Thyroid gland (tissue), 4 donors: ENCODE results near the gene PDHX. TPM values are rescaled to one million over a fixed set of nuclear protein-coding genes. Genes with fewer than 3 reads are reported as not detected.

Experiments used
- DNase-seq, 2 donors: peaks; one replicate each; pipeline ENCODE4 v3.0.0-alpha.2; 2019
- H3K27ac ChIP-seq, 3 donors: fragments of 200-600 bp; sonication (generic); 1 replicate in 2 of 3; 2 replicates in 1 of 3; pipeline ENCODE4 v1.5.1; 2016 to 2019; ENCODE audit warnings: mild to moderate bottlenecking in 1 of 3, moderate library complexity in 1 of 3
- H3K27me3 ChIP-seq: fragments of 200-600 bp; sonication (generic); one replicate; pipeline ENCODE4 v1.5.1; 2019
- H3K36me3 ChIP-seq, 2 donors: fragments of 200-600 bp; sonication (generic); one replicate each; pipeline ENCODE4 v1.5.1; 2016 to 2019
- H3K4me1 ChIP-seq, 2 donors: fragments of 200-600 bp; sonication (generic); one replicate each; pipeline ENCODE4 v1.5.1; 2017 to 2019
- H3K4me3 ChIP-seq, 3 donors: fragments of 200-600 bp; sonication (generic); replicated peaks in 1 of 3; 1 replicate in 2 of 3; 2 replicates in 1 of 3; pipeline ENCODE4 v1.5.1; 2016; ENCODE audit warnings: mild to moderate bottlenecking in 1 of 3
- H3K9me3 ChIP-seq: fragments of 200-600 bp; sonication (generic); one replicate; pipeline ENCODE4 v1.5.1; 2017
- POLR2A ChIP-seq, 2 donors: fragments of 450-650 bp; IDR thresholded peaks; one replicate each; pipeline ENCODE4 v1.6.1; 2017; ENCODE audit warnings: antibody characterized with exemption in 2 of 2, mild to moderate bottlenecking in 2 of 2, moderate library complexity in 1 of 2
- WGBS, 2 donors: methylation state at CpG; one replicate each; pipeline ENCODE4 v1.1.5; 2017; 5-methylcytosine and 5-hydroxymethylcytosine counted together
- intact Hi-C: fragments of 100-400 bp; cut with DNase I; formaldehyde crosslinking; loops from one replicate; pipeline ENCODE4 v1.15.1; 2023
- total RNA-seq, 4 donors: library from RNA; depleted of rRNA; stranded (reverse); fragments of >200 nt; gene quantifications; one replicate each; pipeline ENCODE4 v1.2.3, GENCODE V29; 2016
- TF ChIP-seq, protein P1 (sequence below), 6 experiments: fragments of 200-600 bp in 3 of 6; fragments of 450-650 bp in 3 of 6; sonication (generic) in 3 of 6; IDR thresholded peaks; one replicate each; pipeline ENCODE4 v1.5.1; 2016 to 2019; ENCODE audit warnings: antibody characterized with exemption in 6 of 6, mild to moderate bottlenecking in 2 of 6, inconsistent platforms in 1 of 6, moderate library complexity in 1 of 6

The PDHX gene
- total RNA-seq, 4 donors from 2014 or later, result 30.8 to 35.2 (median 31.2) TPM

DNA sequence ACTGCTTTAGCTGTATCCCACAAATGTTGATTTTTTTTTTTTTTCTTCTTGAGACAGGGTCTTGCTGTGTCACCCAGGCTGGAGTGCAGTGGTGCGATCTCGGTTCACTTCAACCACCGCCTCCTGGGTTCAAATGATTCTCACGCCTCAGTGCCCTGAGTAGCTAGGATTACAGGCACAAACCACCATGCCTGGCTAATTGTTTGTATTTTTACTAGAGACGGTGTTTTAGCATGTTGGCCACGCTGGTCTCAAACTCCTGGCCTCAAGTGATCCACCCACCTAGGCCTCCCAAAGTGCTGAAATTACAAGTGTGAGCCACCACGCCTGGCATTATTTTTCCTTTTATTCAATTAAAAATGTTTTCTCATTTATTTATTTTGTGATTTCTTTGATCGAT, 55.9 kb downstream of the PDHX start:
- TF ChIP-seq POLR2A (IDR thresholded peaks at IDR 0.05), result no peak
- TF ChIP-seq, protein P1, sequence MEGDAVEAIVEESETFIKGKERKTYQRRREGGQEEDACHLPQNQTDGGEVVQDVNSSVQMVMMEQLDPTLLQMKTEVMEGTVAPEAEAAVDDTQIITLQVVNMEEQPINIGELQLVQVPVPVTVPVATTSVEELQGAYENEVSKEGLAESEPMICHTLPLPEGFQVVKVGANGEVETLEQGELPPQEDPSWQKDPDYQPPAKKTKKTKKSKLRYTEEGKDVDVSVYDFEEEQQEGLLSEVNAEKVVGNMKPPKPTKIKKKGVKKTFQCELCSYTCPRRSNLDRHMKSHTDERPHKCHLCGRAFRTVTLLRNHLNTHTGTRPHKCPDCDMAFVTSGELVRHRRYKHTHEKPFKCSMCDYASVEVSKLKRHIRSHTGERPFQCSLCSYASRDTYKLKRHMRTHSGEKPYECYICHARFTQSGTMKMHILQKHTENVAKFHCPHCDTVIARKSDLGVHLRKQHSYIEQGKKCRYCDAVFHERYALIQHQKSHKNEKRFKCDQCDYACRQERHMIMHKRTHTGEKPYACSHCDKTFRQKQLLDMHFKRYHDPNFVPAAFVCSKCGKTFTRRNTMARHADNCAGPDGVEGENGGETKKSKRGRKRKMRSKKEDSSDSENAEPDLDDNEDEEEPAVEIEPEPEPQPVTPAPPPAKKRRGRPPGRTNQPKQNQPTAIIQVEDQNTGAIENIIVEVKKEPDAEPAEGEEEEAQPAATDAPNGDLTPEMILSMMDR (IDR thresholded peaks at IDR 0.05), result no peak
- Histone ChIP-seq H3K27ac (no peak overlapping the region), H3K9me3 (no peaks in the 10 kb centered on the region), H3K4me3 (no peak overlapping the region), H3K27me3 (no peaks in the 10 kb centered on the region), H3K36me3 (peaks cover 0 to 10% of the 10 kb centered on the region in 2 donors), H3K4me1 (no peaks in the 10 kb centered on the region)
- 96 to 97% methylated on average over 8 of the region's 8 CpGs for WGBS, 2 donors
- intact Hi-C loops, result no loop called here
- DNase-seq, result no peak

DNA sequence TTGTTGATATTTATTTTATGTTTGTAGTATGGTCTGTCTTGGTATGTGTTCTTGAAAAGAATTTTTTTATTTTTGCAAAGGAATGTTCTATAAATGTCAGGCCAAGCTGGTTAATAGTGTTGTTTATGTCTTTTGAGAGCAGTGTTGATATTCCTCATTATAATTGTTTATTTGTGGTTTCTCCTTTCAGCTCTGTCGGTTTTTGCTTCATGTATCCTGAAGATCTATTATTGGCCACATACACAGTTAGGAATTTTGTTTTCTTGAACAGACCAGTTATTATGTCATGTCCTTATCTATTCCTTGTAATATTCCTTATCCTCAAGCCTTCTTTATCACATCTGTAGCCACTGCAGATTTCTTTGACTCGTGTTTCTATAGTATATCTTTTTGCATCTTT, 56.5 kb downstream of the PDHX start:
- Histone ChIP-seq H3K27me3 (no peaks in the 10 kb centered on the region), H3K9me3 (no peaks in the 10 kb centered on the region), H3K27ac (no peak overlapping the region), H3K4me1 (no peaks in the 10 kb centered on the region), H3K4me3 (no peak overlapping the region), H3K36me3 (peaks cover 0 to 10% of the 10 kb centered on the region in 2 donors)
- 84 to 90% methylated on average over 2 of the region's 2 CpGs for WGBS, 2 donors
- TF ChIP-seq, protein P1 (IDR thresholded peaks at IDR 0.05), result no peak
- no peak for TF ChIP-seq POLR2A (IDR thresholded peaks at IDR 0.05)
- DNase-seq, result no peak
- intact Hi-C loops, result no loop called here

DNA sequence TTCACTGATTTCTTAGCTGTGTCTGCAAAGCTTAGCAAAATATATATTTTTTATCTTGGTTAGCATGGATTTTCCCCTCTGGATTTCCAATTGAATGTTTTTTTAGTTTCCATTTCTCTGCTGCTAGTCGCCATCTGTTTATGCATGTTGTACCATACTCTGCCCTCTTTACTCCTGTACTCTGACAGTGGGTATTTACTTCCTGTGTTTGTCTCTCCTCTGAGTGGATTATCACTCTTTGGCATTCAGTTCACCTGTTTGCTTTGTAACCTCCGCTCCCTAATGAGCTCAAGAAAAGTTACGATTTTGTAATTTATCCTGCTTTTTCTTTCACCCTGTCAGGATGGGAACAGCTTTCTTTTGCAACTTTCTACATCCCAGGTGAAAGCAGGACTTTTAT, 59.1 kb downstream of the PDHX start:
- 85 to 87% methylated on average over 3 of the region's 3 CpGs for WGBS, 2 donors
- H3K36me3 ChIP-seq, result peaks cover 0 to 10% of the 10 kb centered on the region in 2 donors
- TF ChIP-seq POLR2A (IDR thresholded peaks at IDR 0.05), result no peak
- TF ChIP-seq, protein P1 (IDR thresholded peaks at IDR 0.05), result no peak
- H3K4me3 ChIP-seq, result no peak overlapping the region
- no peak overlapping the region for H3K27ac ChIP-seq
- no peaks in the 10 kb centered on the region for H3K4me1 ChIP-seq
- intact Hi-C loops, result no loop called here
- DNase-seq, result no peak
- H3K9me3 ChIP-seq, result no peaks in the 10 kb centered on the region
- no peaks in the 10 kb centered on the region for H3K27me3 ChIP-seq

DNA sequence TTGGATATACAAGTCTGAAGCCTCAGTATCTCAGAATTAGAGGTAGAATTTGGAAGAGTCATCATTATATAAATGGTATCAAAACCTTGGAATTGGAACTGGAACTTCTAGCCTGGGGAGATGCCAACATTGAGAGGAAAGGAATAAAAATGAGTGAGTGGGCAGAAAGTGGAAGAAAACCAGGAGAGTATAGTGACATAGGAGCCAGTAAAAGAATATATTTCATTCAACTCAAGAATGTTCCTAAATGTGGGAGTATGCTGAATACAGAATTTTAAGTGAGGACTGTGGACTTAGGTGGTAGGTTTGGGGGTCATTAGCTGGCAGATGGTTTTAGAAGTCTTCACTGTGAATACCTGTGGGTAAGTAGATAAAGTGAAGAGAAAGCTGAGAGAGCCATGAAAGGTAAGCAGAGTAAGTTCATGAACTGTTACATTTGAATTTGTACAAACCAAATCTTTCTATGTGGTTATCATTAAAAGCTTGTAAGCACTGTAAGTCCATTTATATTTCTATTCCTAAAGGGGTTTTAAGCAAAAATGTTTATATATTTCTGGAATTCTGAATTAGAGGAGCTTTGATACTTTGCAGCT, 60.2 kb downstream of the PDHX start:
- TF ChIP-seq, protein P1 (IDR thresholded peaks at IDR 0.05), result no peak
- TF ChIP-seq POLR2A (IDR thresholded peaks at IDR 0.05), result no peak
- Histone ChIP-seq H3K9me3 (no peaks in the 10 kb centered on the region), H3K4me3 (no peak overlapping the region), H3K27me3 (no peaks in the 10 kb centered on the region), H3K4me1 (no peaks in the 10 kb centered on the region), H3K36me3 (peaks cover 0 to 4% of the 10 kb centered on the region in 2 donors), H3K27ac (no peak overlapping the region)
- DNase-seq, result no peak
- intact Hi-C loops, result no loop called here

DNA sequence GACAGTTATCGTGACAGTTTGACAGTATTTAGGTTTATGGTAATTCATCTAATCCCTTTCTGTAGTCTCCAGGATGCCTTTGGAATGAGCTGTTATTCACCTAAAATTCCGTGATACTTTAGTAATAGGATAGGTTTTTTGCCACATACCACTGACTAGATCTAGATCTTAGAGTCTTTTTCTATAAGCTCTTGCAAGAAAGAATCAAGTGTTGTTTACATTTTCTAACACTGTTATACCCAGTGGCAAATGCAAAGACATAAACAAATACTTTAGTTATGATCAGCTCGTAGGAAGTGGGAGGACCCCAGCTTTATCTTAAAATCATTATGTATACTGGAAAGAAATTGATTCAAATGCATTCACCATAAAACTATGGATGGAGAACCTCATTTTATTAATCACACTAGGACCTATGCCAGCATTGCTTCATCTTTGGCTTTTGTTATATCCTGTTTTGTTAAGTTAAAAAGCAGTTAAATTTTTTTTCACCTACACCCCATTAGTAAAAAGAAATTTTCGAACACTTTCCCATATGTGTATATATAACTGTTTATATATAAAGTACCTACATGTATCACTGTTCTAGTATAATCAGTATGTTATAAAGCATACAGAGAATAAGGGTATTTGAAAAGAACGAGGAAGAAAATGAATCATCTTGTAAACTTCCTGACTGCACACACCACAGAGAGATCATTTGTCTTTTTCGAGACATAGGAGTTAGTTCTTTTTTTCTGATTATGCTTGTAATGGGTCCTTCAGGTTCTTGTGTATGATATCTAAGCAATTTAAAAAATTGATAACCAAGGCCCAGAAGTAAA, 60.9 kb downstream of the PDHX start:
- WGBS, 2 donors, result 70 to 71% methylated on average over 6 of the region's 6 CpGs
- Histone ChIP-seq H3K9me3 (no peaks in the 10 kb centered on the region), H3K36me3 (no peaks in the 10 kb centered on the region), H3K27me3 (no peaks in the 10 kb centered on the region), H3K4me3 (no peak overlapping the region), H3K27ac (no peak overlapping the region), H3K4me1 (no peaks in the 10 kb centered on the region)
- DNase-seq, result no peak
- intact Hi-C loops, result no loop called here
- TF ChIP-seq POLR2A (IDR thresholded peaks at IDR 0.05), result no peak
- TF ChIP-seq, protein P1 (IDR thresholded peaks at IDR 0.05), result no peak
